ENCODE measurements around the gene PLET1.

PLET1 gene

GRCh38 chr11:112241486-112241885 lies 19.2 kb downstream of the PLET1 start:
- DNase-seq (ENCODE audit: low read depth, low spot score): no peak

GRCh38 chr11:112238041-112238440 lies 22.6 kb downstream of the PLET1 start:
- DNase-seq (ENCODE audit: low read depth, low spot score): no peak

GRCh38 chr11:112237451-112237850 lies 23.2 kb downstream of the PLET1 start:
- no peak for DNase-seq (ENCODE audit: low read depth, low spot score)

- DNase-seq (ENCODE audit: low read depth, low spot score): no peak
Observed at GRCh38 chr11:112235750-112236390, 24.8 kb downstream of the PLET1 start.

GRCh38 chr11:112231952-112232351 lies 28.7 kb downstream of the PLET1 start:
- no peak for DNase-seq (ENCODE audit: low read depth, low spot score)

GRCh38 chr11:112229746-112230433 lies 30.8 kb downstream of the PLET1 start:
- no peak for DNase-seq (ENCODE audit: low read depth, low spot score)

- no peak for DNase-seq (ENCODE audit: low read depth, low spot score)
Observed at GRCh38 chr11:112229159-112229558, 31.5 kb downstream of the PLET1 start.

GRCh38 chr11:112228706-112229105 lies 32.0 kb downstream of the PLET1 start:
- DNase-seq (ENCODE audit: low read depth, low spot score): no peak

- DNase-seq (ENCODE audit: low read depth, low spot score): no peak
Observed at GRCh38 chr11:112227471-112227870, 33.2 kb downstream of the PLET1 start.

- DNase-seq (ENCODE audit: low read depth, low spot score): no peak
Observed at GRCh38 chr11:112226831-112227401, 33.7 kb downstream of the PLET1 start.

- peak; percentile 45 for DNase-seq (ENCODE audit: low read depth, low spot score)
Observed at GRCh38 chr11:112226062-112226830, 34.4 kb downstream of the PLET1 start, which contains the start of gene PTS. PTS (plus strand) TSS chr11:112226428; CDS start chr11:112226444, 16 bp downstream.

GRCh38 chr11:112225753-112226061 lies 35.0 kb downstream of the PLET1 start:
- DNase-seq (ENCODE audit: low read depth, low spot score): no peak

- DNase-seq (ENCODE audit: low read depth, low spot score): no peak
Observed at GRCh38 chr11:112223754-112224532, 36.7 kb downstream of the PLET1 start.

- DNase-seq (ENCODE audit: low read depth, low spot score): no peak
Observed at GRCh38 chr11:112223121-112223520, 37.5 kb downstream of the PLET1 start.

GRCh38 chr11:112222303-112222702 lies 38.4 kb downstream of the PLET1 start:
- DNase-seq (ENCODE audit: low read depth, low spot score): no peak

GRCh38 chr11:112221274-112221835 lies 39.3 kb downstream of the PLET1 start:
- DNase-seq (ENCODE audit: low read depth, low spot score): no peak

- peak; percentile 44 for DNase-seq (ENCODE audit: low read depth, low spot score)
Observed at GRCh38 chr11:112219476-112220232, 41.0 kb downstream of the PLET1 start.

- no peak for DNase-seq (ENCODE audit: low read depth, low spot score)
Observed at GRCh38 chr11:112216561-112217105, 44.0 kb downstream of the PLET1 start.

GRCh38 chr11:112215621-112216020 lies 45.0 kb downstream of the PLET1 start:
- DNase-seq (ENCODE audit: low read depth, low spot score): no peak

- no peak for DNase-seq (ENCODE audit: low read depth, low spot score)
Observed at GRCh38 chr11:112213753-112214152, 46.9 kb downstream of the PLET1 start.
